ENCODE data around the gene CYP2W1.

The CYP2W1 gene

GRCh38 chr7:984361-985126 lies 1.6 kb downstream of the CYP2W1 start:
- no peak overlapping the region for H3K27ac ChIP-seq
- H3K27me3 ChIP-seq (ENCODE audit: insufficient read depth, low read depth, severe bottlenecking) = no peaks in the 10 kb centered on the region
- no peak for DNase-seq
- no peak for TF ChIP-seq CTCF (IDR thresholded peaks at IDR 0.05; ENCODE audit: low read depth, low read length)
- no peak overlapping the region for H3K4me3 ChIP-seq (ENCODE audit: low read depth, low read length)
- H3K36me3 ChIP-seq = no peaks in the 10 kb centered on the region
- H3K9me3 ChIP-seq (ENCODE audit: severe bottlenecking) = no peaks in the 10 kb centered on the region

- DNase-seq = no peak
- Histone ChIP-seq H3K27me3 (ENCODE audit: insufficient read depth, low read depth, severe bottlenecking) (no peaks in the 10 kb centered on the region), H3K9me3 (ENCODE audit: severe bottlenecking) (no peaks in the 10 kb centered on the region), H3K4me3 (ENCODE audit: low read depth, low read length) (no peak overlapping the region), H3K36me3 (no peaks in the 10 kb centered on the region), H3K27ac (no peak overlapping the region)
- no peak for TF ChIP-seq CTCF (IDR thresholded peaks at IDR 0.05; ENCODE audit: low read depth, low read length)
Measured at GRCh38 chr7:985127-985416, 2.1 kb downstream of the CYP2W1 start.

DNA sequence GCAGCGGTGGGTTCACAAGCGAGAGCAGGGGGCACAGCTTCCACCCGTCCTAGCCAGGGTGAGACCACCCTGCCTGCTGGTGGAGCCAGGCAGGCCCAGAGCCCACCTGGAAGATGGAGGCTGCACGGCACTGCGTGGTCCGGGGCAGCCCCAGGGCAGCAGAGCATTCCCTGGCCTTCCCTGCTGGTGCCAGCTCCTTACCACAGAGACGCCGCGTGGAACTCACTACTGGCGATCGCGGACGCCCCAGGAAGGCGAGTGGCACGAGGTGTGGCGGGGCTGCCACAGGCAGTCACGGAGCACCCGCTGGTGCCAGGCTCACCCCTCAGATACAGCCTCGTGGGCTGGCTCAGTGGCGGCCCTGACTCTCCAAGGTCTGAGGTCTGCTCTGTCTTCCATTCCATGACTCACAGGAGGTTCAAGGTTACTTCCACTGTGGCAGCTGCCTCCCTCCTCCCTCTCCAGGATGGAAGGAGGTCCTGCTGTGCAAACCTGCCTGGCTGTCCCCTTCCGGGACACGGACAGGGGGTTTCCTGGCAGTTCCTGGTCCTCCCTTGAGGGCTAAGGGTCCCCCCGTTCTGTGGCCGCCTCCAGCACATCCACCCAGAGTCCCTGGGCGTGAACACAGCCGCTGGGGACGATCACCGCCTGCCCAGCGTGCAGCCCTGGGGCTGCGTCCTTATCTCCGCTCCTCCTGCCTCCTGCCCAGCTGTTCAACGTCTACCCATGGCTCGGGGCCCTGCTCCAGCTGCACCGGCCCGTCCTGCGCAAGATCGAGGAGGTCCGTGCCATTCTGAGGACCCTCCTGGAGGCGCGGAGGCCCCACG lies 3.1 kb downstream of the CYP2W1 start:
- no peaks in the 10 kb centered on the region for H3K9me3 ChIP-seq (ENCODE audit: severe bottlenecking)
- DNase-seq = no peak
- H3K27me3 ChIP-seq (ENCODE audit: insufficient read depth, low read depth, severe bottlenecking) = no peaks in the 10 kb centered on the region
- H3K27ac ChIP-seq = no peak overlapping the region
- H3K4me3 ChIP-seq (ENCODE audit: low read depth, low read length) = no peak overlapping the region
- no peaks in the 10 kb centered on the region for H3K36me3 ChIP-seq
- no peak for TF ChIP-seq CTCF (IDR thresholded peaks at IDR 0.05; ENCODE audit: low read depth, low read length)

GRCh38 chr7:986766-987751 lies 4.1 kb downstream of the CYP2W1 start:
- Histone ChIP-seq H3K27ac (no peak overlapping the region), H3K4me3 (ENCODE audit: low read depth, low read length) (no peak overlapping the region), H3K9me3 (ENCODE audit: severe bottlenecking) (no peaks in the 10 kb centered on the region), H3K27me3 (ENCODE audit: insufficient read depth, low read depth, severe bottlenecking) (no peaks in the 10 kb centered on the region), H3K36me3 (no peaks in the 10 kb centered on the region)
- DNase-seq = no peak
- TF ChIP-seq CTCF (IDR thresholded peaks at IDR 0.05; ENCODE audit: low read depth, low read length) = no peak

DNA sequence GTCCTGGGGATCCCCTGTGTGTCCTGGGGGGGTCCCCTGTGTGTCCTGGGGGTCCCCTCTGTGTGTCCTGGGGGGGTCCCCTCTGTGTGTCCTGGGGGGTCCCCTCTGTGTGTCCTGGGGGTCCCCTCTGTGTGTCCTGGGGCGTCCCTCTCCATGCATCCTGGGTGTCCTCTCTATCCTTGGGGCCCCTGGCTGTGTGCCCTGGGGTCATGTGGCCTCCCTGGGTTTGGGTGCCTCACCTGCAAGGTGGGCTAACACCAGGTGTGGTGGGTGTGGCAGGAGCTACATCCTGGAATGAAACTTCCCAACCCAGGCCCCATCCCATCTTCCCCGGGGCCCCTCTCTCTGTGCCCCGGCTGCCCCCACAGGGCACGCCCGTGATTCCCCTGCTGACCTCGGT lies 4.9 kb downstream of the CYP2W1 start:
- H3K4me3 ChIP-seq (ENCODE audit: low read depth, low read length) = no peak overlapping the region
- no peak overlapping the region for H3K27ac ChIP-seq
- no peaks in the 10 kb centered on the region for H3K27me3 ChIP-seq (ENCODE audit: insufficient read depth, low read depth, severe bottlenecking)
- TF ChIP-seq CTCF (IDR thresholded peaks at IDR 0.05; ENCODE audit: low read depth, low read length) = no peak
- no peaks in the 10 kb centered on the region for H3K9me3 ChIP-seq (ENCODE audit: severe bottlenecking)
- no peak for DNase-seq
- no peaks in the 10 kb centered on the region for H3K36me3 ChIP-seq
